Esophagus mucosa (tissue), 1 donor: ENCODE measurements around the gene PEA15. TPM values are rescaled to one million over a fixed set of nuclear protein-coding genes. Genes with fewer than 3 reads are reported as not detected.

ENCODE experiments used
- ATAC-seq: fragments of 200-7000 bp; cut with Tn5 transposase; one replicate; pipeline ENCODE4 v1.9.1; 2020
- total RNA-seq: library from RNA; stranded (reverse); gene quantifications from one replicate; pipeline ENCODE4 v1.2.4, GENCODE V29; 2023
- donor health status: DM: yes; HTN: yes; CAD: no.

The PEA15 gene
- total RNA-seq, 1 donor from 2014 or later = 107 TPM

- no peak for ATAC-seq
These were observed 39.0 kb downstream of the PEA15 start for GRCh38 chr1:160244209-160244608.

- ATAC-seq = no peak
These were observed 40.2 kb downstream of the PEA15 start for GRCh38 chr1:160245434-160245833.

GRCh38 chr1:160247053-160247452 lies 41.9 kb downstream of the PEA15 start:
- ATAC-seq = no peak

- no peak for ATAC-seq
These were observed 45.8 kb downstream of the PEA15 start for GRCh38 chr1:160251011-160251410.

GRCh38 chr1:160251687-160252526 lies 46.7 kb downstream of the PEA15 start:
- ATAC-seq = peak; percentile 97

GRCh38 chr1:160255781-160256300 lies 50.7 kb downstream of the PEA15 start:
- no peak for ATAC-seq

GRCh38 chr1:160256396-160257046 lies 51.3 kb downstream of the PEA15 start:
- ATAC-seq = no peak

- ATAC-seq = no peak
These were observed 52.3 kb downstream of the PEA15 start for GRCh38 chr1:160257411-160258015.

- no peak for ATAC-seq
These were observed 53.1 kb downstream of the PEA15 start for GRCh38 chr1:160258177-160258798.

- ATAC-seq = no peak
These were observed 55.5 kb downstream of the PEA15 start for GRCh38 chr1:160260406-160261382.

- ATAC-seq = peak; percentile 46
These were observed 56.3 kb downstream of the PEA15 start for GRCh38 chr1:160261556-160261892.

GRCh38 chr1:160261893-160262794 lies 57.0 kb downstream of the PEA15 start, which contains the start of gene DCAF8:
Gene DCAF8, minus strand, starts transcription at chr1:160262549. Its CDS starts 18,541 bp downstream, at chr1:160244008.
- peak; percentile 99 for ATAC-seq

GRCh38 chr1:160264795-160265307 lies 59.7 kb downstream of the PEA15 start:
- no peak for ATAC-seq

Other genes starting within 250 kb of the PEA15 start
- 3.3 TPM for gene PIGM, start 173.4 kb upstream of the PEA15 start, total RNA-seq
- gene KCNJ10, start 135.2 kb upstream of the PEA15 start, total RNA-seq = not detected
- not detected for gene KCNJ9, start 123.8 kb upstream of the PEA15 start, total RNA-seq
- 13.7 TPM for gene IGSF8, start 106.8 kb upstream of the PEA15 start, total RNA-seq
- gene ATP1A2, start 89.6 kb upstream of the PEA15 start, total RNA-seq = 0.80 TPM
- gene ATP1A4, start 53.8 kb upstream of the PEA15 start, total RNA-seq = not detected
- gene CASQ1, start 14.8 kb upstream of the PEA15 start, total RNA-seq = 0.28 TPM
- 46.8 TPM for gene DCAF8, start 57.2 kb downstream of the PEA15 start, total RNA-seq
- 38.8 TPM for gene PEX19, start 79.7 kb downstream of the PEA15 start, total RNA-seq
- 93.9 TPM for gene COPA, start 137.9 kb downstream of the PEA15 start, total RNA-seq
- gene NCSTN, start 138.0 kb downstream of the PEA15 start, total RNA-seq = 60.1 TPM
- gene NHLH1, start 161.7 kb downstream of the PEA15 start, total RNA-seq = 0.08 TPM
- 12.3 TPM for gene VANGL2, start 195.2 kb downstream of the PEA15 start, total RNA-seq